K562 (cell line): ENCODE results near the gene YBX3. TPM values are rescaled to one million over a fixed set of nuclear protein-coding genes. Genes with fewer than 3 reads are reported as not detected.

ENCODE experiments used
- ATAC-seq: fragments of 200-7000 bp; cut with Tn5 transposase; 3 replicates; pipeline ENCODE4 v1.9.1; 2020; ENCODE audit warnings: moderate library complexity
- BruUV-seq: library from RNA; stranded (reverse); fragments of 400-500 nt; replicated peaks from 2 replicates; lab custom pipeline; 2021; lab: Mats Ljungman, UMichigan
- CTCF ChIA-PET: fragments of 300-600 bp; formaldehyde crosslinking; extraction: SDS; loops from one replicate; lab custom pipeline; 2021; ENCODE audit warnings: low intra/inter-chr PET ratio; lab: Yijun Ruan, JAX
- POLR2A ChIA-PET: fragments of 300-600, 350-650 bp; sonication (Branson Sonifier 250); formaldehyde crosslinking; extraction: SDS; loops from one replicate; lab custom pipeline; 2021; ENCODE audit warnings: antibody characterized with exemption, inconsistent platforms; lab: Yijun Ruan, JAX
- DNase-seq, 4 experiments: peaks; one replicate each; pipeline versions ENCODE4 v3.0.0 to v3.0.0-alpha.2; 2011 to 2018; ENCODE audit warnings: low spot score in 3 of 4, mixed read lengths in 3 of 4; ENCODE audit errors: extremely low read depth in 1 of 4
- FAIRE-seq: peaks from 2 replicates; lab custom pipeline; 2011; peaks lifted over from hg19 to GRCh38; lab: Jason Lieb, UNC
- H2AFZ ChIP-seq: 2 replicates; pipeline ENCODE4 v1.6.0; 2011; ENCODE audit warnings: low read depth, low read length, control low read depth, inconsistent platforms
- H3K27ac ChIP-seq: fragments of 200-600 bp; 3 replicates; pipeline ENCODE4 v1.8.0; 2011; ENCODE audit warnings: low read depth, mild to moderate bottlenecking, control low read depth, inconsistent platforms, low read length, moderate library complexity, mixed read lengths; ENCODE audit errors: extremely low read depth
- H3K27me3 ChIP-seq, 2 experiments: fragments of 300-600 bp in 1 of 2; 2 replicates in 1 of 2; 3 replicates in 1 of 2; pipeline versions ENCODE4 v1.6.0 to v1.8.0; 2011; ENCODE audit warnings: inconsistent platforms in 2 of 2, low read length in 2 of 2, mild to moderate bottlenecking in 1 of 2, mixed read lengths in 1 of 2, moderate library complexity in 1 of 2; ENCODE audit not compliant: control insufficient read depth in 2 of 2, insufficient read depth in 2 of 2
- H3K36me3 ChIP-seq: fragments of 300-600 bp; 3 replicates; pipeline ENCODE4 v1.8.0; 2011; ENCODE audit warnings: mild to moderate bottlenecking, low read length, inconsistent platforms; ENCODE audit not compliant: control insufficient read depth, insufficient read depth
- H3K4me1 ChIP-seq, 2 experiments: fragments of 200-600 bp in 1 of 2; replicated peaks in 1 of 2; 2 replicates in 1 of 2; 3 replicates in 1 of 2; pipeline versions ENCODE4 v1.5.1 to v1.8.0; 2011; ENCODE audit warnings: inconsistent platforms in 2 of 2, low read length in 2 of 2, mild to moderate bottlenecking in 1 of 2, mixed read lengths in 1 of 2, moderate library complexity in 1 of 2; ENCODE audit not compliant: control insufficient read depth in 2 of 2, insufficient read depth in 2 of 2
- H3K4me2 ChIP-seq: 2 replicates; pipeline ENCODE4 v1.6.1; 2011; ENCODE audit warnings: low read length, control low read depth, inconsistent platforms, mixed read lengths; ENCODE audit not compliant: insufficient read depth
- H3K4me3 ChIP-seq: fragments of 200-600 bp; sonication (generic), shearing (Covaris generic); 2 replicates; pipeline ENCODE4 v1.5.1; 2016; ENCODE audit warnings: control low read depth, inconsistent platforms
- H3K79me2 ChIP-seq: fragments of 200-600 bp; 3 replicates; pipeline ENCODE4 v1.8.0; 2011; ENCODE audit warnings: low read length, inconsistent platforms; ENCODE audit not compliant: control insufficient read depth, insufficient read depth
- H3K9ac ChIP-seq, 2 experiments: 2 replicates each; pipeline versions ENCODE4 v1.6.0 to v1.6.1; 2011; ENCODE audit warnings: low read depth in 2 of 2, low read length in 2 of 2, control low read depth in 1 of 2, inconsistent platforms in 1 of 2, mild to moderate bottlenecking in 1 of 2, mixed read lengths in 1 of 2; ENCODE audit not compliant: insufficient read depth in 1 of 2
- H3K9me1 ChIP-seq: one replicate; pipeline ENCODE4 v1.6.0; 2011; ENCODE audit warnings: inconsistent platforms, mild to moderate bottlenecking, low read length, moderate library complexity; ENCODE audit not compliant: control insufficient read depth, insufficient read depth
- H3K9me3 ChIP-seq: replicated peaks from 2 replicates; pipeline ENCODE4 v1.5.1; 2011; ENCODE audit warnings: low read depth, low read length, inconsistent platforms; ENCODE audit not compliant: control insufficient read depth, insufficient read depth
- H4K20me1 ChIP-seq: replicated peaks from 2 replicates; pipeline ENCODE4 v1.6.1; 2011; ENCODE audit warnings: low read length, inconsistent platforms, mixed read lengths; ENCODE audit not compliant: control insufficient read depth, insufficient read depth
- NR2C2 ChIP-seq, 2 experiments: fragments of 200-800 bp in 1 of 2; sonication (Bioruptor generic) in 1 of 2; sonication (generic) in 1 of 2; formaldehyde crosslinking in 1 of 2; IDR thresholded peaks; 2 replicates each; pipeline versions ENCODE4 v1.6.1 to v1.8.0; 2016 to 2022; ENCODE audit warnings: mild to moderate bottlenecking in 1 of 2, missing compliant biosample characterization in 1 of 2, missing genetic modification characterization in 1 of 2, missing genetic modification reagents in 1 of 2
- RBFOX2 ChIP-seq: fragments of 200-400 bp; formaldehyde crosslinking; IDR thresholded peaks from 2 replicates; pipeline ENCODE4 v1.6.1; 2017; ENCODE audit warnings: low read depth, mild to moderate bottlenecking, low read length, moderate library complexity
- TBL1XR1 ChIP-seq, 2 experiments: IDR thresholded peaks; 2 replicates each; pipeline ENCODE4 v1.6.1; 2012; ENCODE audit warnings: improper control_type of control experiment in 2 of 2, low read length in 2 of 2, mild to moderate bottlenecking in 1 of 2
- WGBS: fragments of 100-300 bp; shearing (Covaris generic); methylation state at CpG from one replicate; pipeline ENCODE4 v1.1.6; 2016; ENCODE audit warnings: low coverage, mixed read lengths; ENCODE audit not compliant: insufficient coverage; ENCODE audit errors: missing lambda C conversion rate; 5-methylcytosine and 5-hydroxymethylcytosine counted together
- in situ Hi-C: fragments of 300-500 bp; cut with MboI; formaldehyde crosslinking; loops from 4 replicates; pipeline ENCODE4 v1.15.0; 2018; ENCODE audit warnings: inconsistent platforms, mixed read lengths
- intact Hi-C: fragments of 100-400 bp; cut with micrococcal nuclease; formaldehyde crosslinking; loops from 2 replicates; pipeline ENCODE4 v1.14.2; 2022
- polyA plus RNA-seq, 8 experiments: library from polyadenylated mRNA; depleted of rRNA in 4 of 8; stranded (reverse) in 5 of 8; unstranded in 3 of 8; fragments of >200 nt; fragmentation: Nextera tagmentation in 2 of 8; fragmentation: Illumina TruSeq in 1 of 8; extraction: Ambion mirVana in 2 of 8; extraction: Trizol in 1 of 8; gene quantifications; 2 replicates each; pipeline versions ENCODE4 v1.2.1 to v1.2.3, GENCODE V29; 2011 to 2014; ENCODE audit warnings: inconsistent platforms in 1 of 8, missing spikeins in 1 of 8
- total RNA-seq, 7 experiments: library from RNA; depleted of rRNA in 6 of 7; stranded (reverse); fragments of >200 nt in 6 of 7; fragmentation: Illumina TruSeq in 2 of 7; extraction: Trizol in 2 of 7; gene quantifications; 2 replicates each; pipeline versions ENCODE4 v1.2.1 to v1.2.3, GENCODE V29; 2011 to 2021; ENCODE audit warnings: low replicate concordance in 1 of 7
- TF ChIP-seq, protein P1 (sequence below), 2 experiments: IDR thresholded peaks in 1 of 2; conservative IDR thresholded peaks in 1 of 2; 2 replicates each; pipeline ENCODE4 v1.6.1; 2016; ENCODE audit warnings: low read depth in 2 of 2, mild to moderate bottlenecking in 1 of 2, missing compliant biosample characterization in 1 of 2, missing genetic modification characterization in 1 of 2, moderate library complexity in 1 of 2

The YBX3 gene
- total and polyA plus RNA-seq, 9 of the 15 experiments (the other 6 are each of a cell fraction or from before 2014, with no cell fraction given): 47.0 to 239 (median 81.5) TPM

DNA sequence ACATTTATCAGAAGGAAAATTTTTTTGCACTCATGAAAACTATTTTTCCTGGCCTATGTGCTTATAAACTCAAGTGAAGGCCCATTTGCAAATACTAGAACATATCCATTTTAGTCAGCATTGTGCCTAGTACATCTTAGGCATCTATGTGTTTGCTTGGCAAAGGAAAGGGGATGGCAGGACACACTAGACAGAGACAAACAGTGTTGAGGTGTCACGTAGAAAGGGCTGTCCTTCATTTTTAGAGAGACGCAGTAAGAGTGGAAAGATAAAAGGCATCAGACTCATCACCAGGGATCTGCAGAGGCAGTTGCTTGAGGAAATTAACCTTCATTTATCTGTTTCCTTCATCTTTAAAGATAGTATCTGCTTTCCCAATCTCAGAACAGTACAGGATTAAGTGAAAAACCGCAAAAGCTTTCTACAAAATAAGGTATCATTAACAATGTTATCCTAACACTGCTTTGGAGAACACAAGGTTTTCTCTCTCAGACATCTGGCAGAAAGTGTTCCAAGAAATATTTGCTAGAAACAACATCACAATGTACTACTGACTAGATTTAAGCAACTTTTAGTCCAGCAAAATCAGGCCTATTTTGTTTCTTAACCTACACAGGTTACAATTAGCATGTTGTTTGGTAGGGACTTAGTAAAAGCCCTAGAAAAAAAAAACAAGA is 2.0 kb downstream of the YBX3 start:
- DNase-seq (peak in 1 of 4 experiments; percentile 5), ATAC-seq (no peak), FAIRE-seq (no peak)
- peak overlapping the region; percentile 89 for H3K4me3 ChIP-seq
- H2AFZ ChIP-seq: no peak overlapping the region
- H3K9ac ChIP-seq: peak overlapping the region in 1 of 2 experiments; percentile 88; a peak in 2 of 4 replicates
- in situ Hi-C loops: no loop called here
- H3K27ac ChIP-seq: no peak overlapping the region
- WGBS: 7% methylated on average over 3 of the region's 3 CpGs
- no TSS peak for BruUV-seq
- peaks cover 74% of the 10 kb centered on the region for H3K79me2 ChIP-seq
- POLR2A ChIA-PET: interaction anchor here (1.1 kb wide), 1 partner anchor 11 kb away, joined by 5 read pairs; no protein-coding TSS in a partner anchor
- peak overlapping the region; percentile 96 for H3K4me2 ChIP-seq
- H3K27me3 ChIP-seq: no peaks in the 10 kb centered on the region
- H4K20me1 ChIP-seq: 0 out of 2 replicates have a peak, but pooled peaks cover 6% of the 10 kb centered on the region
- H3K36me3 ChIP-seq: peaks cover 38% of the 10 kb centered on the region; the same call in 2 of the 3 replicates
- H3K9me3 ChIP-seq: no peaks in the 10 kb centered on the region
- TF ChIP-seq, protein P1, sequence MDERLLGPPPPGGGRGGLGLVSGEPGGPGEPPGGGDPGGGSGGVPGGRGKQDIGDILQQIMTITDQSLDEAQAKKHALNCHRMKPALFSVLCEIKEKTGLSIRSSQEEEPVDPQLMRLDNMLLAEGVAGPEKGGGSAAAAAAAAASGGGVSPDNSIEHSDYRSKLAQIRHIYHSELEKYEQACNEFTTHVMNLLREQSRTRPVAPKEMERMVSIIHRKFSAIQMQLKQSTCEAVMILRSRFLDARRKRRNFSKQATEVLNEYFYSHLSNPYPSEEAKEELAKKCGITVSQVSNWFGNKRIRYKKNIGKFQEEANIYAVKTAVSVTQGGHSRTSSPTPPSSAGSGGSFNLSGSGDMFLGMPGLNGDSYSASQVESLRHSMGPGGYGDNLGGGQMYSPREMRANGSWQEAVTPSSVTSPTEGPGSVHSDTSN (CRISPR knock-in tag; IDR thresholded peaks at IDR 0.05; ENCODE audit: low read depth): no peak
- TF ChIP-seq, protein P1 (tag; conservative IDR thresholded peaks at IDR 0.05; ENCODE audit: low read depth): no peak
- 0 out of 2 replicates have a peak, but pooled peaks have one; percentile 47 for TF ChIP-seq RBFOX2
- TF ChIP-seq NR2C2 (CRISPR knock-in tag; IDR thresholded peaks at IDR 0.05): no peak
- no peak for TF ChIP-seq NR2C2 (tag; IDR thresholded peaks at IDR 0.05)
- no peak for TF ChIP-seq TBL1XR1 (IDR thresholded peaks at IDR 0.05; ENCODE audit: low read length in 2 of 2)
- TF ChIP-seq, all 486 proteins: peak for 1
- CTCF ChIA-PET: interaction anchor here (0.9 kb wide), 1 partner anchor 29 kb away, joined by 5 read pairs; no protein-coding TSS in a partner anchor
- peaks cover 0 to 3% of the 10 kb centered on the region in 2 experiments; a peak in 1 of 5 replicates for H3K4me1 ChIP-seq
- H3K9me1 ChIP-seq: no peaks in the 10 kb centered on the region
- intact Hi-C loops: no loop called here
